GM23338 (cell line): ENCODE results near the gene RNF167. TPM values are rescaled to one million over a fixed set of nuclear protein-coding genes. Genes with fewer than 3 reads are reported as not detected.

Experiments used
- ATAC-seq: fragments of 200-7000 bp; cut with Tn5 transposase; 3 replicates; pipeline ENCODE4 v1.9.1; 2020
- DNase-seq: peaks from one replicate; pipeline ENCODE4 v3.0.0-alpha.2; 2015; ENCODE audit warnings: low spot score
- H2AFZ ChIP-seq: fragments of 200-600 bp; sonication (generic); 2 replicates; pipeline ENCODE4 v1.8.0; 2016; ENCODE audit warnings: antibody characterized with exemption, mild to moderate bottlenecking, moderate library complexity
- H3F3A ChIP-seq: fragments of 200-600 bp; sonication (generic); replicated peaks from 2 replicates; pipeline ENCODE4 v1.8.0; 2017; ENCODE audit warnings: antibody characterized with exemption, mixed run types, low read depth
- H3K27ac ChIP-seq: fragments of 200-600 bp; sonication (generic); 2 replicates; pipeline ENCODE4 v1.6.1; 2016; ENCODE audit warnings: low read depth
- H3K27me3 ChIP-seq: fragments of 200-600 bp; sonication (generic); 2 replicates; pipeline ENCODE4 v1.8.0; 2016; ENCODE audit warnings: mild to moderate bottlenecking, mixed run types, moderate library complexity; ENCODE audit not compliant: insufficient read depth
- H3K36me3 ChIP-seq: fragments of 200-600 bp; sonication (generic); 2 replicates; pipeline ENCODE4 v1.8.0; 2016; ENCODE audit warnings: mild to moderate bottlenecking; ENCODE audit not compliant: insufficient read depth
- H3K4me1 ChIP-seq: fragments of 200-600 bp; sonication (generic); 2 replicates; pipeline ENCODE4 v1.8.0; 2016; ENCODE audit warnings: mild to moderate bottlenecking, moderate library complexity; ENCODE audit not compliant: insufficient read depth
- H3K4me2 ChIP-seq: fragments of 200-600 bp; sonication (generic); 2 replicates; pipeline ENCODE4 v1.7.1; 2017; ENCODE audit warnings: mixed run types
- H3K4me3 ChIP-seq: fragments of 200-600 bp; sonication (generic); 2 replicates; pipeline ENCODE4 v1.6.1; 2016; ENCODE audit warnings: mixed run types
- H3K79me2 ChIP-seq: fragments of 200-600 bp; sonication (generic); replicated peaks from 2 replicates; pipeline ENCODE4 v1.8.0; 2017; ENCODE audit warnings: mild to moderate bottlenecking; ENCODE audit not compliant: insufficient read depth
- H3K9me2 ChIP-seq: fragments of 200-600 bp; sonication (generic); 2 replicates; pipeline ENCODE4 v1.8.0; 2017; ENCODE audit not compliant: insufficient read depth
- H4K20me1 ChIP-seq: fragments of 200-600 bp; sonication (generic); replicated peaks from 2 replicates; pipeline ENCODE4 v1.8.0; 2017; ENCODE audit warnings: mild to moderate bottlenecking; ENCODE audit not compliant: insufficient read depth
- H3K27ac Mint-ChIP-seq: 2 replicates; pipeline ENCODE4 v1.8.0; 2020; ENCODE audit warnings: inconsistent platforms, mild to moderate bottlenecking, moderate library complexity, mixed read lengths
- H3K27me3 Mint-ChIP-seq: 3 replicates; pipeline ENCODE4 v1.8.0; 2022; ENCODE audit warnings: low read depth, mild to moderate bottlenecking, moderate library complexity, mixed read lengths, inconsistent platforms; ENCODE audit not compliant: insufficient read depth, poor library complexity
- H3K36me3 Mint-ChIP-seq: 3 replicates; pipeline ENCODE4 v1.8.0; 2021; ENCODE audit warnings: low read depth, mild to moderate bottlenecking, inconsistent platforms, moderate library complexity, mixed read lengths
- H3K4me1 Mint-ChIP-seq: 3 replicates; pipeline ENCODE4 v1.8.0; 2020; ENCODE audit warnings: mild to moderate bottlenecking, inconsistent platforms, mixed read lengths
- H3K4me3 Mint-ChIP-seq: 3 replicates; pipeline ENCODE4 v1.8.0; 2021; ENCODE audit warnings: moderate library complexity, mild to moderate bottlenecking, inconsistent platforms, mixed read lengths
- H3K9me3 Mint-ChIP-seq: 3 replicates; pipeline ENCODE4 v1.8.0; 2020; ENCODE audit warnings: moderate library complexity, mild to moderate bottlenecking, inconsistent platforms, mixed read lengths
- CREB1 ChIP-seq: fragments of 250-450 bp; sonication (Bioruptor Pico); IDR thresholded peaks from 2 replicates; pipeline ENCODE4 v1.5.0; 2020; ENCODE audit warnings: low read depth, mild to moderate bottlenecking, moderate library complexity
- EZH2 ChIP-seq: fragments of 200-600 bp; sonication (generic); IDR thresholded peaks from one replicate; pipeline ENCODE4 v1.8.0; 2017; ENCODE audit warnings: antibody characterized with exemption, mild to moderate bottlenecking, low read depth; ENCODE audit not compliant: unreplicated experiment
- EZH2phosphoT487 ChIP-seq: fragments of 200-600 bp; sonication (generic); IDR thresholded peaks from one replicate; pipeline ENCODE4 v1.8.1; 2018; ENCODE audit warnings: antibody characterized with exemption; ENCODE audit not compliant: unreplicated experiment
- JUNB ChIP-seq: IDR thresholded peaks from one replicate; pipeline ENCODE4 v1.6.1; 2016; ENCODE audit warnings: antibody characterized with exemption; ENCODE audit not compliant: unreplicated experiment
- POLR2AphosphoS5 ChIP-seq: IDR thresholded peaks from 2 replicates; pipeline ENCODE4 v1.6.1; 2016; ENCODE audit warnings: antibody characterized with exemption, low read depth
- ZNF114 ChIP-seq: fragments of 250-450 bp; sonication (Bioruptor Pico); IDR thresholded peaks from 2 replicates; pipeline ENCODE4 v1.5.0; 2020; ENCODE audit warnings: mild to moderate bottlenecking, moderate library complexity
- ZNF331 ChIP-seq: fragments of 250-450 bp; sonication (Bioruptor Pico); IDR thresholded peaks from 2 replicates; pipeline ENCODE4 v1.5.0; 2020; ENCODE audit warnings: low read depth, mild to moderate bottlenecking, moderate library complexity
- polyA plus RNA-seq: library from polyadenylated mRNA; unstranded; fragments of >200 nt; fragmentation: Nextera tagmentation; extraction: Ambion mirVana; gene quantifications from 2 replicates; pipeline ENCODE4 v1.2.1, GENCODE V29; 2016
- total RNA-seq: library from RNA; depleted of rRNA; stranded (reverse); fragments of >200 nt; shearing (Covaris generic); gene quantifications from 2 replicates; pipeline ENCODE4 v1.2.3, GENCODE V29; 2014
- TF ChIP-seq, protein P1 (sequence below): IDR thresholded peaks from one replicate; pipeline ENCODE4 v1.6.1; 2018; ENCODE audit warnings: antibody characterized with exemption; ENCODE audit not compliant: unreplicated experiment
- TF ChIP-seq, protein P2 (sequence below): IDR thresholded peaks from 2 replicates; pipeline ENCODE4 v1.6.1; 2016; ENCODE audit warnings: antibody characterized with exemption
- TF ChIP-seq, protein P3 (sequence below): fragments of 250-450 bp; sonication (Bioruptor Pico); IDR thresholded peaks from 2 replicates; pipeline ENCODE4 v1.5.0; 2020; ENCODE audit warnings: mild to moderate bottlenecking, moderate library complexity

RNF167 gene
- total and polyA plus RNA-seq, 2 experiments from 2014 or later = 61.2 to 84.4 TPM

DNA sequence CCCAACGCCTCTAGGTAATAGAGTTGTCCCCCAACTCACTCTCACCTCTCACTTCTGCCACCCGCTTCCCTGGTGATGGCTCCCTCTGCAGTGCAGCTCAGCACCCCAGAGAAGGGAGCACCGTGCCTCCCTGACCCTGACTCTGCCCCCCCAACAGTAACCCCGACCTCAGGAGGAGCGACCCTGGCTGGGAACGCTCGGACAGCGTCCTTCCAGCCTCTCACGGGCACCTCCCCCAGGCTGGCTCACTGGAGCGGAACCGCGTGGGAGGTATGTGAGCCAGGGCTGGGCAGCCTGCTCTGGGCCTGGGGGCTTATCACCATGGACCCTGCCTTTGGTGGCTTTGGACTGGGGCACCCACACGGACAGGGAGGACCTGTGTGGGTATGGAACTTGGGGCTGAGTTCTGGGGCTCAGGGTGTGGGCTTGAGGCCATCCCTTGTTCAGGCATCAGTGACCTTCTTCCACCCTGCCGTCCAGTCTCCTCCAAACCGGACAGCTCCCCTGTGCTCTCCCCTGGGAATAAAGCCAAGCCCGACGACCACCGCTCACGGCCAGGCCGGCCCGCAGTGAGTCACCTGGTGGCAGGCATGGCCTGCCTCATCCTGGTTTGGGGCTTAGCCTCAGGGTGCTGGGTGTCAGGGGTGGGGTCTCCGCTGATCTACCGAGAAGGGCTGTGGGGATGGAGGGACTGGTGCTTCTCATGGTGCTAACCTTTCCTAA is 47.4 kb upstream of the RNF167 start:
- no peak overlapping the region for H3K4me2 ChIP-seq
- no peak overlapping the region for H3K4me3 ChIP-seq
- H3K36me3 ChIP-seq = no peaks in the 10 kb centered on the region; the same call in 1 of the 2 replicates
- DNase-seq (no peak), ATAC-seq (no peak)
- peaks cover 14% of the 10 kb centered on the region; the same call in 1 of the 2 replicates for H3F3A ChIP-seq
- H3K9me2 ChIP-seq = no peaks in the 10 kb centered on the region
- H3K9me3 Mint-ChIP-seq = no peaks in the 10 kb centered on the region
- TF ChIP-seq POLR2AphosphoS5 = no peak
- TF ChIP-seq CREB1 (CRISPR knock-in tag) = no peak
- TF ChIP-seq, protein P1, sequence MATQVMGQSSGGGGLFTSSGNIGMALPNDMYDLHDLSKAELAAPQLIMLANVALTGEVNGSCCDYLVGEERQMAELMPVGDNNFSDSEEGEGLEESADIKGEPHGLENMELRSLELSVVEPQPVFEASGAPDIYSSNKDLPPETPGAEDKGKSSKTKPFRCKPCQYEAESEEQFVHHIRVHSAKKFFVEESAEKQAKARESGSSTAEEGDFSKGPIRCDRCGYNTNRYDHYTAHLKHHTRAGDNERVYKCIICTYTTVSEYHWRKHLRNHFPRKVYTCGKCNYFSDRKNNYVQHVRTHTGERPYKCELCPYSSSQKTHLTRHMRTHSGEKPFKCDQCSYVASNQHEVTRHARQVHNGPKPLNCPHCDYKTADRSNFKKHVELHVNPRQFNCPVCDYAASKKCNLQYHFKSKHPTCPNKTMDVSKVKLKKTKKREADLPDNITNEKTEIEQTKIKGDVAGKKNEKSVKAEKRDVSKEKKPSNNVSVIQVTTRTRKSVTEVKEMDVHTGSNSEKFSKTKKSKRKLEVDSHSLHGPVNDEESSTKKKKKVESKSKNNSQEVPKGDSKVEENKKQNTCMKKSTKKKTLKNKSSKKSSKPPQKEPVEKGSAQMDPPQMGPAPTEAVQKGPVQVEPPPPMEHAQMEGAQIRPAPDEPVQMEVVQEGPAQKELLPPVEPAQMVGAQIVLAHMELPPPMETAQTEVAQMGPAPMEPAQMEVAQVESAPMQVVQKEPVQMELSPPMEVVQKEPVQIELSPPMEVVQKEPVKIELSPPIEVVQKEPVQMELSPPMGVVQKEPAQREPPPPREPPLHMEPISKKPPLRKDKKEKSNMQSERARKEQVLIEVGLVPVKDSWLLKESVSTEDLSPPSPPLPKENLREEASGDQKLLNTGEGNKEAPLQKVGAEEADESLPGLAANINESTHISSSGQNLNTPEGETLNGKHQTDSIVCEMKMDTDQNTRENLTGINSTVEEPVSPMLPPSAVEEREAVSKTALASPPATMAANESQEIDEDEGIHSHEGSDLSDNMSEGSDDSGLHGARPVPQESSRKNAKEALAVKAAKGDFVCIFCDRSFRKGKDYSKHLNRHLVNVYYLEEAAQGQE = no peak
- no peak for TF ChIP-seq EZH2phosphoT487
- H3K27ac Mint-ChIP-seq = no peak overlapping the region
- no peaks in the 10 kb centered on the region; the same call in 1 of the 2 replicates for H3K4me1 ChIP-seq
- no peak overlapping the region for H3K27ac ChIP-seq
- H3K4me1 Mint-ChIP-seq = peaks cover 15% of the 10 kb centered on the region
- H3K79me2 ChIP-seq = no peaks in the 10 kb centered on the region
- H3K36me3 Mint-ChIP-seq = peaks cover 29% of the 10 kb centered on the region
- no peak overlapping the region for H3K4me3 Mint-ChIP-seq
- H2AFZ ChIP-seq = no peak overlapping the region
- H3K27me3 Mint-ChIP-seq = peaks cover 21% of the 10 kb centered on the region
- H4K20me1 ChIP-seq = 0 out of 2 replicates have a peak, but pooled peaks cover 6% of the 10 kb centered on the region
- no peaks in the 10 kb centered on the region for H3K27me3 ChIP-seq

DNA sequence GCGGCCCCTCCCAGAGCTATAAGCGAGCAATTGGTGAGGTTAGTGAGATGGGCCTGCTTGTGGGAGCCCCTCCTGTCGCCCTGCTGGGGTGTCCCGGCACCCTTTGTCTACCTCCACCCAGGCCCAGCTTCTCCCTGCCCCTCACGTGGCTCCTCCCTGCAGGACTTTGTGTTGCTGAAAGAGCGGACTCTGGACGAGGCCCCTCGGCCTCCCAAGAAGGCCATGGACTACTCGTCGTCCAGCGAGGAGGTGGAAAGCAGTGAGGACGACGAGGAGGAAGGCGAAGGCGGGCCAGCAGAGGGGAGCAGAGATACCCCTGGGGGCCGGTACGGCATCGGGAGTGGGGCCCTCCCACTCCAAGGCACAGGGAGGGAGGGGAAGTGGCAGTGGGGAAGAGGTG is 46.8 kb upstream of the RNF167 start:
- Histone ChIP-seq H3K9me2 (no peaks in the 10 kb centered on the region), H3K79me2 (no peaks in the 10 kb centered on the region), H3F3A (peaks cover 13% of the 10 kb centered on the region; the same call in 1 of the 2 replicates), H3K27ac (no peak overlapping the region), H3K4me2 (no peak overlapping the region), H2AFZ (no peak overlapping the region), H3K4me3 (no peak overlapping the region), H3K27me3 (no peaks in the 10 kb centered on the region), H3K36me3 (no peaks in the 10 kb centered on the region; the same call in 1 of the 2 replicates), H3K4me1 (peaks cover 3% of the 10 kb centered on the region; the same call in 1 of the 2 replicates), H4K20me1 (0 out of 2 replicates have a peak, but pooled peaks cover 6% of the 10 kb centered on the region)
- Mint-ChIP-seq H3K27me3 (peaks cover 21% of the 10 kb centered on the region), H3K4me1 (peaks cover 15% of the 10 kb centered on the region), H3K9me3 (no peaks in the 10 kb centered on the region), H3K36me3 (peaks cover 29% of the 10 kb centered on the region), H3K27ac (no peak overlapping the region), H3K4me3 (no peak overlapping the region)
- no peak for DNase-seq
- ATAC-seq = no peak
- TF ChIP-seq CREB1 (CRISPR knock-in tag) = no peak
- no peak for TF ChIP-seq EZH2
- no peak for TF ChIP-seq ZNF114 (CRISPR knock-in tag)
- TF ChIP-seq POLR2AphosphoS5 = no peak
- TF ChIP-seq JUNB = no peak
- TF ChIP-seq ZNF331 (CRISPR knock-in tag) = no peak
- TF ChIP-seq EZH2phosphoT487 = no peak
- TF ChIP-seq, protein P2, sequence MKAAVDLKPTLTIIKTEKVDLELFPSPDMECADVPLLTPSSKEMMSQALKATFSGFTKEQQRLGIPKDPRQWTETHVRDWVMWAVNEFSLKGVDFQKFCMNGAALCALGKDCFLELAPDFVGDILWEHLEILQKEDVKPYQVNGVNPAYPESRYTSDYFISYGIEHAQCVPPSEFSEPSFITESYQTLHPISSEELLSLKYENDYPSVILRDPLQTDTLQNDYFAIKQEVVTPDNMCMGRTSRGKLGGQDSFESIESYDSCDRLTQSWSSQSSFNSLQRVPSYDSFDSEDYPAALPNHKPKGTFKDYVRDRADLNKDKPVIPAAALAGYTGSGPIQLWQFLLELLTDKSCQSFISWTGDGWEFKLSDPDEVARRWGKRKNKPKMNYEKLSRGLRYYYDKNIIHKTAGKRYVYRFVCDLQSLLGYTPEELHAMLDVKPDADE = no peak
- TF ChIP-seq, protein P3, sequence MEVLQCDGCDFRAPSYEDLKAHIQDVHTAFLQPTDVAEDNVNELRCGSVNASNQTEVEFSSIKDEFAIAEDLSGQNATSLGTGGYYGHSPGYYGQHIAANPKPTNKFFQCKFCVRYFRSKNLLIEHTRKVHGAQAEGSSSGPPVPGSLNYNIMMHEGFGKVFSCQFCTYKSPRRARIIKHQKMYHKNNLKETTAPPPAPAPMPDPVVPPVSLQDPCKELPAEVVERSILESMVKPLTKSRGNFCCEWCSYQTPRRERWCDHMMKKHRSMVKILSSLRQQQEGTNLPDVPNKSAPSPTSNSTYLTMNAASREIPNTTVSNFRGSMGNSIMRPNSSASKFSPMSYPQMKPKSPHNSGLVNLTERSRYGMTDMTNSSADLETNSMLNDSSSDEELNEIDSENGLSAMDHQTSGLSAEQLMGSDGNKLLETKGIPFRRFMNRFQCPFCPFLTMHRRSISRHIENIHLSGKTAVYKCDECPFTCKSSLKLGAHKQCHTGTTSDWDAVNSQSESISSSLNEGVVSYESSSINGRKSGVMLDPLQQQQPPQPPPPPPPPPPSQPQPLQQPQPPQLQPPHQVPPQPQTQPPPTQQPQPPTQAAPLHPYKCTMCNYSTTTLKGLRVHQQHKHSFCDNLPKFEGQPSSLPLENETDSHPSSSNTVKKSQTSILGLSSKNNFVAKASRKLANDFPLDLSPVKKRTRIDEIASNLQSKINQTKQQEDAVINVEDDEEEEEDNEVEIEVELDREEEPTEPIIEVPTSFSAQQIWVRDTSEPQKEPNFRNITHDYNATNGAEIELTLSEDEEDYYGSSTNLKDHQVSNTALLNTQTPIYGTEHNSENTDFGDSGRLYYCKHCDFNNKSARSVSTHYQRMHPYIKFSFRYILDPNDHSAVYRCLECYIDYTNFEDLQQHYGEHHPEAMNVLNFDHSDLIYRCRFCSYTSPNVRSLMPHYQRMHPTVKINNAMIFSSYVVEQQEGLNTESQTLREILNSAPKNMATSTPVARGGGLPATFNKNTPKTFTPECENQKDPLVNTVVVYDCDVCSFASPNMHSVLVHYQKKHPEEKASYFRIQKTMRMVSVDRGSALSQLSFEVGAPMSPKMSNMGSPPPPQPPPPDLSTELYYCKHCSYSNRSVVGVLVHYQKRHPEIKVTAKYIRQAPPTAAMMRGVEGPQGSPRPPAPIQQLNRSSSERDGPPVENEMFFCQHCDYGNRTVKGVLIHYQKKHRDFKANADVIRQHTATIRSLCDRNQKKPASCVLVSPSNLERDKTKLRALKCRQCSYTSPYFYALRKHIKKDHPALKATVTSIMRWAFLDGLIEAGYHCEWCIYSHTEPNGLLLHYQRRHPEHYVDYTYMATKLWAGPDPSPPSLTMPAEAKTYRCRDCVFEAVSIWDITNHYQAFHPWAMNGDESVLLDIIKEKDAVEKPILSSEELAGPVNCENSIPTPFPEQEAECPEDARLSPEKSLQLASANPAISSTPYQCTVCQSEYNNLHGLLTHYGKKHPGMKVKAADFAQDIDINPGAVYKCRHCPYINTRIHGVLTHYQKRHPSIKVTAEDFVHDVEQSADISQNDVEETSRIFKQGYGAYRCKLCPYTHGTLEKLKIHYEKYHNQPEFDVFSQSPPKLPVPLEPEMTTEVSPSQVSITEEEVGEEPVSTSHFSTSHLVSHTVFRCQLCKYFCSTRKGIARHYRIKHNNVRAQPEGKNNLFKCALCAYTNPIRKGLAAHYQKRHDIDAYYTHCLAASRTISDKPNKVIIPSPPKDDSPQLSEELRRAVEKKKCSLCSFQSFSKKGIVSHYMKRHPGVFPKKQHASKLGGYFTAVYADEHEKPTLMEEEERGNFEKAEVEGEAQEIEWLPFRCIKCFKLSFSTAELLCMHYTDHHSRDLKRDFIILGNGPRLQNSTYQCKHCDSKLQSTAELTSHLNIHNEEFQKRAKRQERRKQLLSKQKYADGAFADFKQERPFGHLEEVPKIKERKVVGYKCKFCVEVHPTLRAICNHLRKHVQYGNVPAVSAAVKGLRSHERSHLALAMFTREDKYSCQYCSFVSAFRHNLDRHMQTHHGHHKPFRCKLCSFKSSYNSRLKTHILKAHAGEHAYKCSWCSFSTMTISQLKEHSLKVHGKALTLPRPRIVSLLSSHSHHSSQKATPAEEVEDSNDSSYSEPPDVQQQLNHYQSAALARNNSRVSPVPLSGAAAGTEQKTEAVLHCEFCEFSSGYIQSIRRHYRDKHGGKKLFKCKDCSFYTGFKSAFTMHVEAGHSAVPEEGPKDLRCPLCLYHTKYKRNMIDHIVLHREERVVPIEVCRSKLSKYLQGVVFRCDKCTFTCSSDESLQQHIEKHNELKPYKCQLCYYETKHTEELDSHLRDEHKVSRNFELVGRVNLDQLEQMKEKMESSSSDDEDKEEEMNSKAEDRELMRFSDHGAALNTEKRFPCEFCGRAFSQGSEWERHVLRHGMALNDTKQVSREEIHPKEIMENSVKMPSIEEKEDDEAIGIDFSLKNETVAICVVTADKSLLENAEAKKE (CRISPR knock-in tag) = no peak
